HG02884 (cell line): ENCODE results near the gene AIF1.

Source experiments
- ATAC-seq: cut with Tn5 transposase; IDR thresholded peaks from one replicate; pipeline ENCODE4 v1.9.1; 2021; ENCODE audit warnings: mild to moderate bottlenecking, moderate library complexity; ENCODE audit not compliant: unreplicated experiment

The AIF1 gene

GRCh38 chr6:31620586-31621319, 5.7 kb downstream of the AIF1 start, which contains the start of gene PRRC2A:
Gene PRRC2A (plus strand): TSS chr6:31620715. CDS start chr6:31622790, 2,075 bp downstream.
- peak; percentile 20 for ATAC-seq

GRCh38 chr6:31621320-31621939, 6.4 kb downstream of the AIF1 start:
- no peak for ATAC-seq

GRCh38 chr6:31621991-31622390, 7.0 kb downstream of the AIF1 start:
- no peak for ATAC-seq

GRCh38 chr6:31622684-31623091, 7.7 kb downstream of the AIF1 start:
- ATAC-seq, result no peak

GRCh38 chr6:31624070-31624469, 9.0 kb downstream of the AIF1 start:
- ATAC-seq, result no peak

GRCh38 chr6:31626952-31627351, 11.9 kb downstream of the AIF1 start:
- ATAC-seq, result no peak

- no peak for ATAC-seq
These were observed 12.8 kb downstream of the AIF1 start for GRCh38 chr6:31627690-31628287.

- no peak for ATAC-seq
These were observed 14.0 kb downstream of the AIF1 start for GRCh38 chr6:31629014-31629413.

- ATAC-seq, result no peak
These were observed 15.3 kb downstream of the AIF1 start for GRCh38 chr6:31630177-31630934.

- no peak for ATAC-seq
These were observed 16.2 kb downstream of the AIF1 start for GRCh38 chr6:31631209-31631608.

- no peak for ATAC-seq
These were observed 16.7 kb downstream of the AIF1 start for GRCh38 chr6:31631681-31632278.

GRCh38 chr6:31632279-31632946, 17.4 kb downstream of the AIF1 start:
- no peak for ATAC-seq

GRCh38 chr6:31633447-31633846, 18.4 kb downstream of the AIF1 start:
- ATAC-seq, result no peak

- ATAC-seq, result no peak
These were observed 19.1 kb downstream of the AIF1 start for GRCh38 chr6:31634131-31634530.

GRCh38 chr6:31634969-31635575, 20.0 kb downstream of the AIF1 start:
- no peak for ATAC-seq

GRCh38 chr6:31636698-31637596, 21.9 kb downstream of the AIF1 start:
- no peak for ATAC-seq

- no peak for ATAC-seq
These were observed 24.0 kb downstream of the AIF1 start for GRCh38 chr6:31639043-31639442.

- ATAC-seq, result no peak
These were observed 24.4 kb downstream of the AIF1 start for GRCh38 chr6:31639449-31639861.

GRCh38 chr6:31640612-31641011, 25.6 kb downstream of the AIF1 start:
- ATAC-seq, result no peak
